Activated naive CD4-positive, alpha-beta T cell treated with anti-CD3 and anti-CD28 coated beads, Interleukin-2, amount 50 U/mL, for 24 hours (primary cell): Measurements from ENCODE around the gene WDR90.
A peak's percentile ranks its signal among the peaks of the same experiment; 100 is the strongest.
"Not testable (repeated sequence)": the region's sequence is repeated elsewhere in the genome, so short reads cannot be mapped to it uniquely, and the experiment has no call there.

Experiments used
- H3K27ac Mint-ChIP-seq: one replicate; pipeline ENCODE4 v1.8.0; 2021; ENCODE audit warnings: mild to moderate bottlenecking, mixed read lengths
- H3K27me3 Mint-ChIP-seq: one replicate; pipeline ENCODE4 v1.8.0; 2021; ENCODE audit warnings: mixed read lengths
- H3K36me3 Mint-ChIP-seq: one replicate; pipeline ENCODE4 v1.8.0; 2021; ENCODE audit warnings: mixed read lengths
- H3K4me1 Mint-ChIP-seq: one replicate; pipeline ENCODE4 v1.8.0; 2021; ENCODE audit warnings: mixed read lengths
- H3K4me3 Mint-ChIP-seq: one replicate; pipeline ENCODE4 v1.8.0; 2021; ENCODE audit warnings: mild to moderate bottlenecking, mixed read lengths
- H3K9me3 Mint-ChIP-seq: one replicate; pipeline ENCODE4 v1.8.0; 2021; ENCODE audit warnings: mixed read lengths

The WDR90 gene

DNA sequence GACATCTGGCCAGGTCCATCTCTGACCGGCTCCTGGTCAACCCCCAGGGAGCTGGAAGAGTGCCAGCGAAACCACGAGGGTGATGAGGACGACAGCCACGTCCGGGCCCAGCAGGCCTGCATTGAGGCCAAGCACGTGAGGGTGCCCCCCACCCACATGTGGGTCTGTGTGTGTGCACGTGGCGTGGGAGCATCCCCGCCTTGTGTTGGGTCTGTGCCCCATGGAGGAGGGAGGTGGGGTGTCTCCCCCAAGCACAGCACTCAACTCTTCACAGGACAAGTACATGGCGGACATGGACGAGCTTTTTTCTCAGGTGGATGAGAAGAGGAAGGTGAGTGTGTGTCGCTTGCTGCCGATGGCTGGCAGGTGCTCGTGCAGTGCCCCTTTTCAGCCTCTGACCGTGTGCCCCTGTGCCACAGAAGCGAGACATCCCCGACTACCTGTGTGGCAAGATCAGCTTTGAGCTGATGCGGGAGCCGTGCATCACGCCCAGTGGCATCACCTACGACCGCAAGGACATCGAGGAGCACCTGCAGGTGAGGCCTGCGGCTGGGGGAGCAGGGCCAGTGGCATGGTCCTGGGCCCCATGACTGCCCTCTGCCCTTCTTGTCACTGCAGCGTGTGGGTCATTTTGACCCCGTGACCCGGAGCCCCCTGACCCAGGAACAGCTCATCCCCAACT lies 32.7 kb downstream of the WDR90 start:
- peaks cover 24% of the 10 kb centered on the region for H3K4me1 Mint-ChIP-seq
- H3K9me3 Mint-ChIP-seq: no peaks in the 10 kb centered on the region

DNA sequence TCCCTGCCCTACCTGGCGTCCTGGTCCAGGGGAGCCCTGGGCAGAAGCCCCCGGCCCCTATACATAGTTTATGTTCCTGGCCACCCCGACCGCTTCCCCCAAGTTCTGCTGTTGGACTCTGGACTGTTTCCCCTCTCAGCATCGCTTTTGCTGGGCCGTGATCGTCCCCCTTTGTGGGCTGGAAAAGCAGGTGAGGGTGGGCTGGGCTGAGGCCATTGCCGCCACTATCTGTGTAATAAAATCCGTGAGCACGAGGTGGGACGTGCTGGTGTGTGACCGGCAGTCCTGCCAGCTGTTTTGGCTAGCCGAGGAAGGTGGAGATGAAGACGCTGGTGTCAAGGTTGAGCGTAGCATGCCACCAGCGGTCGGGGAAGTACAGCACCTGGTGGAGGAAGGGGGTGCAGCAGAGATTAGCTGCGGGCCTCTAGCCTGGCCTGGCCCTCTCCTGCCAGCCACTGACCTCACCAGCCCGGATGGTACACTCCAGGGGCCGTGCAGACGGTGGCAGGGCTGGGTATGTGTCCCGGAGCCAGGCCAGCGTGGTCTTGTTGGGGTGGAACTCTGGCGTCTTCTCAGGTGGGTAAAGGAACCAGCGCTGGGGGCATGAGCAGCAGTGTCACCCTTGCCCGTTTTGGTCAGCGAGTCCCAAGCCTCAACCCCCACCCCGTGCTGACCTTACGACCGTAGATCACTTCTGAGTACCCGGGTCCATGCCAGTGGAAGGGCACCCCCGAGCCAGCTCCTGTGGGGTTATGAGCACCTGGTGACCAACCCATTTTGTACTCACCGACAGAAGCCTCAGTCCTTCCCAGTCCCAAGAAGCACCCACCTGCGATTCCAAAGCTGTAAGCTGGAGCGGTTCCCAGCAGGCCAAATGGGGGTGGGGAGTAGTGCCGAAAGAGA lies 33.6 kb downstream of the WDR90 start:
- H3K4me3 Mint-ChIP-seq: peak overlapping the region; percentile 83
- peak overlapping the region; percentile 92 for H3K27ac Mint-ChIP-seq
- H3K4me1 Mint-ChIP-seq: peaks cover 24% of the 10 kb centered on the region
- H3K36me3 Mint-ChIP-seq: peaks cover 3% of the 10 kb centered on the region
- H3K27me3 Mint-ChIP-seq: no peaks in the 10 kb centered on the region
- no peaks in the 10 kb centered on the region for H3K9me3 Mint-ChIP-seq

More for the DNA sequence above, 32.7 kb downstream of the WDR90 start:
- Mint-ChIP-seq H3K4me3 (peak overlapping the region; percentile 83), H3K27me3 (no peaks in the 10 kb centered on the region), H3K36me3 (peaks cover 3% of the 10 kb centered on the region), H3K27ac (peak overlapping the region; percentile 35)

DNA sequence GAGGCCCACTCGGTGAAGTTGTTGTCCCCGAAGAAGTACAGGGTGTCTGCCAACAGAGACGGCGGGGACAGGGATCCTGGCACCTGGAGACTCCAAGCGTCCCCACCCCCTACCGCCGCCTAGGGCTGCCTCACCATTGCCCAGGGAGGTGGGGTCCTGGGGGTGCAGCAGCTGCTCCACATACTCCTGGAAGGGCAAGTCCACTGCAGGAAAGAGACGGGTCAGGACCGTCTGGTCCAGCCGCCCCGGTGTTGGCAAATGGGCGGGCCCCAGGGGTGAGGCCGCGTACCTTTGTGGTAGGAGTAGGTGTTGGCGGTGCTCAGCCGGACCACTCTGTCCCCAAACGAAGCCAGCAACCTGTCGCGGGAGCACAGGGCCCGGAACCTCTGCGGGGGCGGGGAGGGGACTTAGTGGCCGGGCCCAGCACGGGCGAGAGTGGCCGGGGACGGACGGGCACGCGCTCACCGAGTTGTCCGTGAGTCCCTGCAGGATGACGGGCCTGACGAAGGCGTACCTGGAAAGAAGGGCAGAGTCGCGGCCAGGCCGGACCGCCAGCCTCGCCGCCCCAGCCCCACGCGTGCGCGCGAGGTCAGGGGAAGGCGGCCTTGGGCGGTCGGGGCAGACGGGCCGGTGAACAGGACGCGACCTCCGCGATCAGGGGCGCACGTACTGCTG lies 34.4 kb downstream of the WDR90 start:
- peaks cover 24% of the 10 kb centered on the region for H3K4me1 Mint-ChIP-seq
- H3K36me3 Mint-ChIP-seq: peaks cover 3% of the 10 kb centered on the region
- H3K27ac Mint-ChIP-seq: peak overlapping the region; percentile 62
- no peaks in the 10 kb centered on the region for H3K27me3 Mint-ChIP-seq
- peak overlapping the region; percentile 83 for H3K4me3 Mint-ChIP-seq
- no peaks in the 10 kb centered on the region for H3K9me3 Mint-ChIP-seq

DNA sequence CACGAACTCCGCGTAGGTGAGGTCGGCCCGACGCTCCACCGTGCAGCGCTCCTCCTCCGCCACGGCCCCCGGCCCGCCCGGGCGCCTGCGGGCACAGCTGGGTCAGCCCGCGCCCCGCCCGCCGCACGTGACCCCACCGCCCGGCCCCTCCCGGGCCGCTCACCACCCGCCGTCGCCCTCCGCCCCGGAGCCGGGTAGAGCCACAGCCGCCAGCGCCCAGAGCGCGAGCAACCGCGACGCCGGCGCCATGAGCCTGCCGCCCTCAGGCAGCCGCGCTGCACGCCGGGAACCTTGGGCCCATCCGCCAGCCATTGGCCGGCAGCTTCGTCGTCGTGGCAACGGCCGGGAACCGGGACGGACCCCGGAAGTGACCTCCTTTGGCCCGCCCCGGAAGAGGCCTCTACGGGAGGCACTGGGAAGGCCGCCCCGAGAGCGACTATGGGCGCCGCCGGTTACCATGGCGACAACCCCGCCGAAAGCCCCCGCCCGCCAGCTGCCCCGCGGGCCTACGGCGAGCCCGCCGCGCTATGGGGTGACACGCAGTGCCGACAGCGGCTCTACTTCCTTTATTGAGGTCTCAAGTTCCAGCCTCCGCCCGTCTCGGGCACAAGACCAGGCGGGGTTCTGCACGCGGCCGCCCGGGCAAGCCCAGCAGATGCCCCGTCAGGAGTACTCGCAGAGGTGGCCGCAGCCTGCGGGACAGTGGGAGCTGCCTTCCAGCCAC lies 35.1 kb downstream of the WDR90 start, which contains the start of gene JMJD8:
Gene JMJD8 (minus strand): TSS at position 264 of the 724 bp plus-strand sequence. CDS start 15 bp downstream, at position 249.
- Mint-ChIP-seq H3K27me3 (no peaks in the 10 kb centered on the region), H3K36me3 (peaks cover 3% of the 10 kb centered on the region), H3K4me1 (peaks cover 20% of the 10 kb centered on the region)

DNA sequence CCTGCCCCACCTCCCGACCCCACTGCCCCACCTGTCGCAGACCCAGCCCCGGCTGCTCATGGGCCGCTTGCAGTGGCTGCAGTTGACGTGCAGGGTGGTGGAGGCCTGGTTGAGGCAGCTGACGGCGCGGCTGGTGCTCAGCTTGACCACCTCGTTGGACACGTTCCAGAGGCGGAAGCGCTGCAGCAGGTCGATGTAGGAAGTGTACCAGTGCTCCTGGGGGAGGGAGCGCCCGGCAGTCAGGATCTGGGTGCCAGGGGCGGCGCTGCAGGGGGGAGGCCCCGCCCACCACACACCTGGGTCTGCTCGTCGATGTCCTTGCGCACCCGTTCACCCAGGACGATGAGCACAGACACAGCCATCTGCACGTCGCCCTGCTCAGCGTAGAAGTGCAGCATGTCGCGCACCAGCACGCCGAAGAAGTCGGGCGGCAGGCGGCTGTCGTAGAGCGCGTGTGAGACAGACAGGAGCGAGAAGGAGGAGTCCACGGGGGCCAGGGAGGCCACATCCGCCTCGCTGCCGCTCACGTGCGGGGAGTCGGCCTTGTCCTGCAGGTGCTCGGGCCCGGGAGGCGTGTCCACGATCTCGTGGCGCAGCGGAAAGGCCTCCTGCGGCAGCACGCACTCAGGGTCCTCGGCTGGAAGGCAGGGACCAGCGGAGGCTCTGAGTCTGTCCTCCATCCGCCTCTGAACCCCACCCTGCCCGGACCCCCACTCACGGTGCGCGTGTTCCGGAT lies 36.0 kb downstream of the WDR90 start:
- peaks cover 21% of the 10 kb centered on the region for H3K4me1 Mint-ChIP-seq
- H3K27me3 Mint-ChIP-seq: no peaks in the 10 kb centered on the region
- no peak overlapping the region for H3K27ac Mint-ChIP-seq
- peaks cover 3% of the 10 kb centered on the region for H3K36me3 Mint-ChIP-seq
- H3K9me3 Mint-ChIP-seq: no peaks in the 10 kb centered on the region
- H3K4me3 Mint-ChIP-seq: peak overlapping the region; percentile 44

More for the DNA sequence above, 35.1 kb downstream of the WDR90 start, which contains the start of gene JMJD8:
- Mint-ChIP-seq H3K9me3 (no peaks in the 10 kb centered on the region), H3K4me3 (peak within 1 kb of the TSS; percentile 83), H3K27ac (peak within 1 kb of the TSS; percentile 62)

DNA sequence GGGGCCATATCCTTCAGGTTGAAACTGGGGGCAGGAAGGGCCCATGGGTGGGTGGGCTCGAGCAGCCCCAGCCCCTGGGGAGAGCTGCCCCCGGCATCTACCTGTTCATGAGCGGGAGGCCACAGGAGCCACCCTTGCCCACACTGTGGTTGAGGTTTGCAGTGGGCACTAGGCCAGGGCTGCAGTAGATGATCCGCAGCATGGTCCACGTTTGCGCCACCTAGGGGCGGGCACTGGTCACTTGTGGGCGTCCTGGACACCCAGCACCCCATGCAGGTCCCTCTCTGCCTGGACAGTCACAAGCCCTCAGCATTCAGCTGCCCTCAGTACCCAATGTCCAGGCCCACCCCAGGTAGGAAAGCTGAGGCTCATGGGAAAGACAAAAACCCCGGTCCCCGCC lies 36.8 kb downstream of the WDR90 start:
- Mint-ChIP-seq H3K9me3 (no peaks in the 10 kb centered on the region), H3K4me1 (peaks cover 25% of the 10 kb centered on the region), H3K27ac (no peak overlapping the region)

DNA sequence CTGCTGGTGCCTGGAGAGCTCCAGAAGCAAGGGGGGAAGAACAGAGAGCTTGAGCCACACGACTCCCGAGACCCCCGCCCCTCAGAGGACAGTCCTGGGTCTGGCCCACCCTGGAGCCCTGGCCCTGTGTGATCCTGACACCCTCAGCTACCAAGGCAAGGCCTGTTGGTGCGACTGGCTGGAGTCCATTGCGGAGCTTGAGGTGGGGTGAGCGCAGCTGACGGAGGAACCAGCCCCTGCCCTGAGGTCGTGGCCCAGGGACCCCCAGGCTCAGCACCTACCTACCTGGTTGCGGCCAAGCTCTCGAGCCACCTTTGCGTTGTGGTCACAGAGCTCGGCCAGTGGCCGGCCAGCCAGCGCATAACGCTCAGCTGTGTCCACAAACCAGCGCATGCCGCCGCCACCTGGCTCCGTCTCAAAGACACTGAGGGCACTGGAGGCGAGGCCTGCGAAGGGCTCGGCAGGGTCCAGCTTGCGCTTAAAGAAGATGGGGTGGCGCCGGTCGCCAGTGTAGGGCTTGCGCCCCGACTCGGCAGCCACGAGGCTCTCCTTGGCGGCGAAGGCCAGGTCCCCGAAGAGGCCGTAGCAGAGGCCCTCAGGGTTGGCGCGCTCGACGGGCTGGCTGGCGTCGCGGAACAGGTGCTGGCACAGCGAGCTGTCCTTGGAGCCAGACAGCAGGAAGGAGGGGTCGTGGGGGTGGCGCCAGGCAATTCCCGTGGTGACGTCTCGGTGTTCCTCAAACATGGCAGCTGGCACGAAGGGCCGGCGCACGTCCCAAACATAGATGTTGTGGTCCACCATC lies 37.5 kb downstream of the WDR90 start:
- Mint-ChIP-seq H3K27me3 (no peaks in the 10 kb centered on the region), H3K4me3 (no peak overlapping the region), H3K27ac (no peak overlapping the region), H3K36me3 (peaks cover 3% of the 10 kb centered on the region), H3K4me1 (peaks cover 22% of the 10 kb centered on the region), H3K9me3 (no peaks in the 10 kb centered on the region)

More for the DNA sequence above, 36.8 kb downstream of the WDR90 start:
- H3K36me3 Mint-ChIP-seq: peaks cover 3% of the 10 kb centered on the region
- no peaks in the 10 kb centered on the region for H3K27me3 Mint-ChIP-seq
- H3K4me3 Mint-ChIP-seq: peak overlapping the region; percentile 44

DNA sequence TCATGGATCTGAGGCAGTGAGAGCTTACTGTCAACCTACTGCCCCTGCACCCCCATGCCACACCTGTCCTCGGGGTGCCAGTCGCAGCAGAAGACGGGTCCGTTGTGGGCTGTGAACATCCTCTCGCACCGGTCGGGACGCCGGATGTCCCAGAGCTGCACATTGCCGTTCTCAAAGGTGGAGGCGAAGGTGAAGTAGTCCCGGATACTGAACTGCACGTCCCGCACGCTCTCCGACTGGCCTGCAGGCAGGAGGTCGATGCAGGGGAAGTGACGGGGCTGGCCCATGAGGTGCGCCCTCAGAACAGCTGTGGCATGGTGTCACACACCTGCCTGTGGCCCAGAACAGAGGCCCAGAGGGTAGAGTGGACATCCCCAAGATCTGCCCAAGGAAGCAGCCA lies 38.3 kb downstream of the WDR90 start:
- Mint-ChIP-seq H3K9me3 (no peaks in the 10 kb centered on the region), H3K4me1 (peaks cover 17% of the 10 kb centered on the region), H3K4me3 (peak overlapping the region; percentile 26), H3K27ac (no peak overlapping the region), H3K36me3 (peaks cover 1% of the 10 kb centered on the region), H3K27me3 (no peaks in the 10 kb centered on the region)

DNA sequence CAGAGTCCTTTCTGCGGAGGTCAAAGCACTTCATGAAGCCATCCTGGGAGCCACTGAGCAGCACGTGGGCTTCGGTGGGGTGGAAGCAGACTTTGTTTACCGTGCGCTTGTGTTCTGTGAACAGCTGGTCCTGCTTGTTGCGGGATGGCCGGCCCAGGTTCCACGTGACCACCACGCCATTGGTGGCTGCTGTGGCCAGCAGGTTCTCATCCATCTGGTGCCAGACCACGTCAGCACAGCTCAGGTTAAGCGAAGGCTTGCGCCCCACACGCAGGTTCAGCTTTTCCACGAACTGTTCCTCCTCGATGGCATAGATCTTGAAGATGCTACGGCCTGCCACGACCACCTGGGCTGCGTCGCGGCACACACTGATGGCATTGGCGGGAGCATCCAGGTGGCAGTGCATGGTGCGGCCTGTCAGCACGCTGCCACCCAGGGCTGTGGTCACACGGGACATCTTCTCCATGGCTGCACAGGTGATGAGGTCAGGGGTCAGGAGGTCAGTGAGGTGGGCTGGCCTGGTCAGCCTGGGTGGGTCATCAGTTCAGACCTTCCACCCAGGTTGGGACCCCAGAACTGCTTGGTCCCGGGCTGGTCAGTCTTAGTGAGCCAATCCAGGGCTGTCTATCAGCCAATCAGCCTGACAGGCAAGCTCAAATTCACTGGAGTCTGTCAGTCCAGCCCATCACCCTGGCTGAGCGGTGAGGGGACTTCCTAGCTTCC lies 40.2 kb downstream of the WDR90 start:
- no peaks in the 10 kb centered on the region for H3K9me3 Mint-ChIP-seq
- H3K27me3 Mint-ChIP-seq: no peaks in the 10 kb centered on the region
- no peaks in the 10 kb centered on the region for H3K36me3 Mint-ChIP-seq
- H3K4me1 Mint-ChIP-seq: peaks cover 15% of the 10 kb centered on the region
- peak overlapping the region; percentile 93 for H3K27ac Mint-ChIP-seq
- peak overlapping the region; percentile 95 for H3K4me3 Mint-ChIP-seq

DNA sequence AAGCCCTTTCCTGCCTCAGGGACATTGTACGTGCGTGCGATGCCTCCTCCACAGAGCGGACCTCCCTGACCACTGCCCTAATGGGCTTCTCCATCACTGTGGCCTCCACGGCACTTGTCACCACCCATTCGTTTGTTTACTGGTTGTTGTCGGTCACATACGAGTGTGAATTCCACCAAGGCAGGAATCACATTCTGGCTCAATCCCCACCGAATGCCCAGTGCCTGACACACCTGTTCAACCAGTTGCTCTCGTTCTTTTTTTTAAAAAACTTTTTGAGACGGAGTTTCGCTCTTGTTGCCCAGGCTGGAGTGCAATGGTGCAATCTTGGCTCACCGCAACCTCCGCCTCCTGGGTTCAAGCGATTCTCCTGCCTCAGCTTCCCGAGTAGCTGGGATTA lies 42.1 kb downstream of the WDR90 start:
- H3K27ac Mint-ChIP-seq: peak overlapping the region; percentile 80
- peak overlapping the region; percentile 55 for H3K4me3 Mint-ChIP-seq
- not testable (repeated sequence) for H3K9me3 Mint-ChIP-seq, H3K36me3 Mint-ChIP-seq, H3K27me3 Mint-ChIP-seq
- peaks cover 23% of the 10 kb centered on the region for H3K4me1 Mint-ChIP-seq

DNA sequence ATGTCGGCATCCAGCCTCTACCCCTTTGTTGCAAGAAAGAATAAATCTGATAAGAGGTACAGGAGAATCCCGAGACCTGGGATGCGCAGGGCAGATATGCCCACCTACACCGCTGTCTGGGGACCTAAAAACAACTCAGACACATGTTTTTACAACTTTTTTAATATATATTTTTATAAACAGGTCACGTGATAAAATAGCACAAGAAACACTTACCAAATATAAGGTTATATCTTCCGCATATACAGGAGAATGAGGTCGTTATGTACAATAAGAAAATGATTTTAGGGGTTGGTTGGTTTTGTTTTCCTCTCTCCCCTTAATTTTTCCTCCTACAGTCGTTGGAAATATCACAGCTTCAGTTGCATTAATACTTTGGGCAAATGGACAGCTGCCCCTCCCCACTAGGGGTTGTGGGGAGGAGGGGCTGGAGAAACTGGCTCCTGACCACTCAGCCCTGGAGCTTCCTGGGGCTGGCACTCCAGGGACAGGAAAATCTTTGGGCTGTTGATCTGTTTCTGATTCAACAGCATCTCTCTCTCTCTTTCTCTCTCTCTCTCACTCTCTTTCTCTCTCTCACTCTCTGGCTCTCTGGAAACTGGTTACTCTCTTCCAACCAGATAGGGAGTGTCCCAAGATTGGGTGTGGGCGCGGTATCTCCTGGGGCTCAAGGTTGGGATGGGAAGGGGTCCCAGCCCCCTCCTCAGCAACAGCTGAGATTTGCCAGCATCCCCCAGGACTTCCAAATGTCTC lies 43.4 kb downstream of the WDR90 start:
- Mint-ChIP-seq H3K27ac (peak overlapping the region; percentile 60), H3K36me3 (no peaks in the 10 kb centered on the region), H3K9me3 (no peaks in the 10 kb centered on the region), H3K4me3 (peak overlapping the region; percentile 9), H3K27me3 (no peaks in the 10 kb centered on the region), H3K4me1 (peaks cover 28% of the 10 kb centered on the region)

DNA sequence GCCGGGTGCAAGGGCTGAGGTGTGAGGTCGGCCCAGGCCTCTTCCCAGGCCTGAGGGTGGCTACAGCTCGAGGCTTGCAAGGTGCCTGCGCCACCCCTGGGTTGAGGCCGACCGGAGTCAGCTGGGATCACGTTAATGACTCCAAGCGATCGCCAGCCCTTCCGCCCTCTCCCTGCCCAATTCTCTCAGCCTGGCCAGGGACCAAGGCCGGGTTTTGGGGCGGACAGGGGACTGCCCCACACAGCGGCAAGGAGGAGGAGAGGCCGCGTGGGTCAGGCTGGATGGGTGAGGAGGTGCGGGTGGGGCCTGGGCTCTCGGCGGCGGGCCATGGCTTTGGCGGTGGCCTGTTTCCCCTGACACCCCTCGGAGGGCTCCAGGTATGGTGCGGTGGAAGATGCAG lies 44.2 kb downstream of the WDR90 start:
- H3K36me3 Mint-ChIP-seq: no peaks in the 10 kb centered on the region
- H3K4me3 Mint-ChIP-seq: peak overlapping the region; percentile 19
- no peak overlapping the region for H3K27ac Mint-ChIP-seq
- H3K9me3 Mint-ChIP-seq: no peaks in the 10 kb centered on the region
- no peaks in the 10 kb centered on the region for H3K27me3 Mint-ChIP-seq
- peaks cover 28% of the 10 kb centered on the region for H3K4me1 Mint-ChIP-seq

DNA sequence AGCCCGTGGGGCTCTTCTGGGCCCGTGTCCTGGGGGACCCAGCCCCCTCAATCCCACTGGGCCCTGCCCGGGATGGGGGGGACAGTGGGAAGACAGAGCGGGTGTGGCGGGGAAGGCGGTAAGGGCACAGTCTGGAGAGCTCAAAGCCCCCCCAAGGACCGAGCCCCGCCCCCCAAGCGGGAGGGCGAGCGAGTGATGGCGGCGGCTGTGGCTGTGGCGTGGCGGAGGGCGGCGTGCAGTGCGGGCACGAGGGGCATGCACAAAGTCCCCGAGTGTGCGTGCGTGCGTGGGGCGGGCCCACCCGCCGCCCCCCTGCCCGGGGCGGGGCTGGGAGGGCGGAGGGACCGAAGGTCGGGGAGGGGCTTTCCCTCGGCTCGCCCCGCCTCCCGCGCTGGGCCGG lies 44.6 kb downstream of the WDR90 start:
- Mint-ChIP-seq H3K9me3 (no peaks in the 10 kb centered on the region), H3K36me3 (no peaks in the 10 kb centered on the region), H3K4me3 (peak overlapping the region; percentile 19), H3K4me1 (peaks cover 28% of the 10 kb centered on the region), H3K27ac (no peak overlapping the region), H3K27me3 (no peaks in the 10 kb centered on the region)
